Ishikawa (cell line): Measurements from ENCODE around the gene HABP4.

Experiments used
- CEBPB ChIP-seq: IDR thresholded peaks from 2 replicates; pipeline ENCODE4 v1.6.1; 2012
- CREB1 ChIP-seq: IDR thresholded peaks from 2 replicates; pipeline ENCODE4 v1.6.1; 2012; ENCODE audit warnings: low read depth
- EGR1 ChIP-seq: IDR thresholded peaks from 2 replicates; pipeline ENCODE4 v1.6.1; 2012
- FOXM1 ChIP-seq: IDR thresholded peaks from 2 replicates; pipeline ENCODE4 v1.6.1; 2012; ENCODE audit warnings: low read depth, borderline replicate concordance
- MAX ChIP-seq: IDR thresholded peaks from 2 replicates; pipeline ENCODE4 v1.6.1; 2012
- NFIC ChIP-seq: IDR thresholded peaks from 2 replicates; pipeline ENCODE4 v1.6.1; 2012
- RAD21 ChIP-seq: IDR thresholded peaks from 2 replicates; pipeline ENCODE4 v1.6.1; 2012; ENCODE audit warnings: low read depth
- REST ChIP-seq: IDR thresholded peaks from 2 replicates; pipeline ENCODE4 v1.6.1; 2012; ENCODE audit warnings: low read depth, mild to moderate bottlenecking
- TAF1 ChIP-seq: IDR thresholded peaks from 2 replicates; pipeline ENCODE4 v1.6.1; 2012; ENCODE audit warnings: low read depth, mild to moderate bottlenecking
- TCF12 ChIP-seq: IDR thresholded peaks from 2 replicates; pipeline ENCODE4 v1.6.1; 2012; ENCODE audit warnings: low read depth

- TF ChIP-seq CREB1 (no peak), CEBPB (no peak), TAF1 (no peak), EGR1 (no peak), NFIC (no peak), REST (no peak), RAD21 (no peak), FOXM1 (no peak), MAX (no peak), TCF12 (no peak)
Measured at GRCh38 chr9:96487949-96488348, 38.0 kb downstream of the HABP4 start.
